PC-9 (cell line): ENCODE results near the gene DISP3.

ENCODE experiments used
- CTCF ChIP-seq: fragments of 200-600 bp; sonication (generic); conservative IDR thresholded peaks from 2 replicates; pipeline ENCODE4 v1.6.1; 2017; ENCODE audit warnings: mixed run types, antibody characterized with exemption, mild to moderate bottlenecking, moderate library complexity
- EZH2 ChIP-seq: fragments of 200-600 bp; sonication (generic); IDR thresholded peaks from 2 replicates; pipeline ENCODE4 v1.8.0; 2017; ENCODE audit warnings: antibody characterized with exemption, low read depth

GRCh38 chr1:11453742-11454491 is 25.0 kb upstream of the DISP3 start:
- TF ChIP-seq CTCF (no peak), EZH2 (no peak)
